GM18907 (cell line): Measurements from ENCODE around the gene ADGRG1.
"Not testable (repeated sequence)": the region's sequence is repeated elsewhere in the genome, so short reads cannot be mapped to it uniquely, and the experiment has no call there.

Experiments
- ATAC-seq: cut with Tn5 transposase; IDR thresholded peaks from one replicate; pipeline ENCODE4 v1.9.1; 2021; ENCODE audit warnings: mild to moderate bottlenecking, moderate library complexity; ENCODE audit not compliant: unreplicated experiment

ADGRG1 gene

DNA sequence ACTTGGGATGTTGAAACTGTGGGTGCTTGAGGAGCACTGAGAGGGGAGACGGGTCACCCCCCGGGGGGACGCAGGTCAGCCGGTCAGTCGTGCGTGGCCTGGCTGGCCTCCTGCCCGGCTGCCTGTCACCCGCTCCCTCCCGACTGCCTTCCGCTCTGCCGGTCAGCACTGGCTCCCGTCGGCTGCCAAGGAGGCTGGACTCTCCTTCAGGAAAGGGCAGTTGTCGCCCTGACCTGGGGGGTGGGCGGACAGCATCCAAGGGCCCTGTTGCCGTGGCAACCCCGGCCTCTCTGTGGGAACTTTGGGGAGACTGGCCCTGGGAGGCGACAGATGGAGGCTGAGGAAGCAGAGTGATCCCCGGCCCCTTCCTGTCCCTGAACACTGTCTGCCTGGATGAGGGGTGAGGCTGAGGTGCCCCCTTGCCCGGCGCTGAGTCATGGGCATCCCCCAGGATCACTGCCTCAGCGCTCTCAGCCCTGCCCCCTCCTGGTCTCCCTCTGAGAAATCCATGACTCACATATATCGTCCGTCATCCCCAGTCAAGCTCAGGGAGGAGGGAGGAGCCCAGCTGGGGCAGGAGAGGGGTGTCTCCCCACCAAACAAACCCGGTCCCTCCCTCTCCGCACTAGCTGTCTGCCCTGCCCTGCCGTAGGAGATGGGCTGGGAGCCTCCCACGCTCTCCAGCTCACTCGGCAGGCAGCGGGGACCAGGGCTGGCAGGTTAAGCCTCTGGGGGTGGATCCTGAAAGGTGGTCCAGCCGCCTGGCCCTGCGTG lies at the start of gene ADGRG1:
Gene ADGRG1 (plus strand): TSS at position 623 of the 774 bp plus-strand sequence. CDS start 21,658 bp downstream, outside the sequence.
- no peak for ATAC-seq

GRCh38 chr16:57579361-57579665 lies 49.1 kb upstream of the ADGRG1 start:
- no peak for ATAC-seq

- no peak for ATAC-seq
Observed at GRCh38 chr16:57585051-57585687, 43.3 kb upstream of the ADGRG1 start.

- ATAC-seq: no peak
Observed at GRCh38 chr16:57588831-57589230, 39.6 kb upstream of the ADGRG1 start.

DNA sequence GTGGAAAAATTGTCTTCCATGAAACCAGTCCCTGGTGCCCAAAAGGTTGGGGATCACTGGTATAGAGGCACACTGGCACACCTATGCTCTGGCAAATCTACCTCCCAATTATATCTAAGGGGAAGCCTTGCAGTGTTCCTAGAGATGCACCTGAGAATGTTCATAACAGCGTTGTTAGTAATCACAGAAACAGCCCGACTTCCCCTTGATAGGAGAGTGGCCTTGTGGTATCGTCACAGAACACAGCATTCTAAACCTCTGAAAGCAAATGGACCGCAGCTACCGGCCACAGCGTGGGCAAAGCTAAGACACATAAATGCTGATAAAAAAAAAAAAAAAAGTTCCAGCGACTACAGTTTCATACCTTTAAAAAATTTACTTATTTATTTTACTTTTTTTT lies 39.1 kb upstream of the ADGRG1 start:
- no peak for ATAC-seq

DNA sequence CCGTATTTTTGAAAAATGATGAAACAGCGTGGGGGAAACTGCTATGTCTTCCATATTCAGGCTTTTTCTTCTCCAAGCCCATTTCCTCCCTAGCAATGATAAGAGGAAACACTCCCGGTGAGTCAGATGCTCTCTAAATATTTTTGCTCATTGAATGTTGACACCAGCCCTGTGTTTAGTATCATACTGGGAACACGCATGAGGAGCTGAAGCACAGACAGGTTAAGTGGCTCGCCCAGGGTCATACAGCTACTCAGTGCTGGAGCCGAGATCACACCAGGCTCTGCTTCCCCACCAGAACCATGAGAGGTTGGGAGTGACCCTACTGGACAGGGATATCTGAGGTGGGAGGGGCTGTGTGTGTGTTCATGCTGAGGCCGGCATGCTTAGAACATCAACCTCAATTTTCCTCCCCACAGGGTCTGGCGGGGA lies 37.8 kb upstream of the ADGRG1 start:
- no peak for ATAC-seq

GRCh38 chr16:57591086-57591869 lies 37.2 kb upstream of the ADGRG1 start:
- ATAC-seq: peak; percentile 68

- no peak for ATAC-seq
Observed at GRCh38 chr16:57591870-57592485, 36.5 kb upstream of the ADGRG1 start.

GRCh38 chr16:57592591-57593003 lies 35.8 kb upstream of the ADGRG1 start:
- peak; percentile 78 for ATAC-seq

- ATAC-seq: no peak
Observed at GRCh38 chr16:57593021-57593420, 35.4 kb upstream of the ADGRG1 start.

DNA sequence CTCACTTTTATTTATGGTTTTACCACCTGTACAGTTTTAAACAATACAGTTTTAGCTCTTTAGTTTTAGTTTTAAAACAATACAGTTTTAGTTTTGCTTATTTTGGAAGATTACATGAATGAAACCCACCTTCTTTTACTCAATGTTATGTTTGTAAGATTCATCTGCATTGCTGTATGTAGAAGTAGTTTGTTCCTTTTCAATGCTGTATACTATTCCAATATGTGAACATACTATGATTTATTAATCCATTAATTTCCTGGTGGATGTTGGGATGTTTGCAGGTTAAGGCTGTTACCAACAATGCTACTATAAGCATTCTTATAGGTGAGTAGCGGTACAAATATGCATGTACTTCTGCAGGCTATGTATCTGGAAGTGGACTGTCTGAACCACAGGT lies 34.4 kb upstream of the ADGRG1 start:
- ATAC-seq: no peak

DNA sequence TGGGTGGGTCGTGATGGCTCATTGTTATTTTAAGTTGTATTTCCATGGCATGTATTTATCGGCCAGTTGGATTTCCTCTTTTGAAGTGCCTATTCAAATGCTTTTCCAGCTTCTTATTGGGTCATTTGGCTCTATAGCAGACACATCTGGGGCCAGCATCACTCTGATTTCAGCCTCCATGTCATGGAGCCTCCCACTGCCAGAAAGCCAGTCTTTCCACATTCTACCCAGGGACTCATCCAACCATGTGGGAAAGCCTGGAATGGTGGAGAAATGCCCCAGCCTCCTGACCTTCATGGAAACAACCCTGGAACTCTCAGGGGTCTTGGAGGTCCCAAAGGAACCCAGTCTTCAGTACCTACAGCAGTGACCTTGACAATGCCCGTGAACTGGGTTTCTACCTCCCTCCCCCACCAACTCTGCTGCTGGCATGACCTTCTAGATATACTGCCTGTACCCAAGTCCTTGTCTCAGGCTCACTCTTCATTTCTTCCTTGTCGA lies 33.8 kb upstream of the ADGRG1 start:
- no peak for ATAC-seq

DNA sequence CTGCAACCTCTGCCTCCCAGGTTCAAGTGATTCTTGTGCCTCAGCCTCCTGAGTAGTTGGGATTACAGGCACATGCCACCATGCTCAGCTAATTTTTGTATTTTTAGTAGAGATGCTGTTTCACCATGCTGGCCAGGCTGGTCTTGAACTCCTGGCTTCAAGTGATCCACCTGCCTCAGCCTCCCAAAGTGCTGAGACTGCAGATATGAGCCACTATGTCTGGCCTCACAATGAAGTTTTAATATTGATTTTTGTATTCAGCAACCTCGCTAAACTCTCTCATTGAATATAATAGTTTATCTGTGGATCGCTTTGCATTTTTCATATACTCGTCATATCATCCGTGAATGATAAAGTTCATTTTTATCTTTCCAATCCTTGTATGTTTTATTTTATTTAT lies 32.2 kb upstream of the ADGRG1 start:
- ATAC-seq: not testable (repeated sequence)

DNA sequence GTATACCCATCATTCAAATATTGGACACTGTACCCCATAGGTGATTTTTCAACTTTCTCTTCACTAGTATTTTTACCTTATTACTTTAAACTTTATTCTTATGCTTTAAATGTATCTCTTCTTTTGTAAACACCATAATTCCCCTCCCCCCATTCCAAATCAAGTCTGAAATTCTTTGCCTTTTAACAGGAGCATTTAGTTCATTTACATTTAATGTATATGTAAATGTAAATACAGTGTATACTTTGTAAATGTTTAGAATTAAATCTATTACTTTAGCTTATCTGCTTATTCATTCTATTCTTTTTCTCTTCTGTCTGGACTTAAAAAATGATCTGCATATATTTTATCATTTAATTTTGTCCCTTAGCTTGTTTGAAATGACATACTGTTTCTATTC lies 30.0 kb upstream of the ADGRG1 start:
- ATAC-seq: no peak

DNA sequence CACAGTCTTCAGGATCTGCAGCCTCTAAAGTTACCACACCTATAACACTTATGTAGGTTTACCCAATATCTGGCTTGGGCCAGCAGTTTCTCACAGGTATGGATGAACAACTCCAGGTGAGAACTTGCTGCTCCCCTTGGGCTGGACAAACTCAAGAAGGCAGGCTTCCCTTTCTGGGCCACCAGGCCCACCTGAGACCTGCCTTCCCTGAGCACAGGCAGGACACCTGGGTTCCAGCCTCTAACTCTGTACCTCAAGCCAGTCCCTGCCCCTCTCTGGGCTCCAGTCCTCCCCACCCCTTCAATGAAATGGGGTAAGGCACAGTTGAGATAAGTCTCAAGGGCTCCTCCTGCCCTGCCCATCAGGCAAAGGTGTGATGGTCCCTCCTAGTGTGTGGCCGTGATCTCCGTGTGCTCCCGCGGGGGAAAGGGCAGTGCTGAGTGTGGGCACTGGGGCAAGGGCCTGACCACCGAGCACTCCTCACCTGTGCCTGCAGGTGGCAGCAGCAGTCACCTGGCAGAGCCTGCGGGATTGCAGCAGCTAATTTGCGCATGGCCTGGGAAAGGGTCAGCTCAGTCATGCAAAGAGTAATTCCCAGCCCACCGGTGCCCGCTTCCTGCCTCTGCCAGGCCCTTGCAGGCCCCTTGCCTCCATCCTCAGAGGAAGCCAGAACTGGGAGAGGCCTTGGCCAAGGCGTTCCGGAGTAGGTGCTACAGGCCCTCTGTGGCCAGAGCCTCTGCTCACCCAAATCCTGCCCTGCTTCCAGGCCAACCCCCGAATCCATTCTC lies 28.2 kb upstream of the ADGRG1 start:
- no peak for ATAC-seq

DNA sequence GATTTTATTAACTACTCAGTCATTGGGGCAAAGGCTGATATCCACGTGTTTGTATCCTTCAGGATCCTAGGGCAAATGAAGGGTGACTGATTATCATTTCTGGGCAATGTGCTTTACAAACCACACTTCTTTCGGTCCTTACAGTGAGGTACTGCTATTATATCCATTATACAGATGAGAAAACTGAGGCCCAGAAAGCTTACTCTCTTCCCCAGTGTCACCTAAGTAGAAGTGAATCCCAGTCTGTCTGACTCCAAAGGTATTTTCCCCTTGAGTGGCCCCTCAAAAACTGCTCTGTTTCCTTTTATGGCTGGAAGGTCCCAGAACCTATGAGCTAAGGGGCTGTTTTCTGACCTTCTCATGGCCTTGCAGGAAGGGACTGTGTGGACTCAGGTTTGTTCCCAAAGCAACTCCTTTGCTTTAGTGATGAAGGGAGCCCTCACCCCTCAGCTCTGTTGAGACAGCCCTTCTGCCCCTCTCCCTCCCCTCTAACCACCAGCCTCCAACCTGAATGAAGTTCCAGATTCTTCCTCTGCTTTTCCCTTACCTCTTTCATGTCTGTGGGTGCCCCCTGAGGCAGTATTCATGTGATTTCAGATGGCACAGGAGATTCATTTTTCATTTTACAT lies 27.4 kb upstream of the ADGRG1 start:
- no peak for ATAC-seq

DNA sequence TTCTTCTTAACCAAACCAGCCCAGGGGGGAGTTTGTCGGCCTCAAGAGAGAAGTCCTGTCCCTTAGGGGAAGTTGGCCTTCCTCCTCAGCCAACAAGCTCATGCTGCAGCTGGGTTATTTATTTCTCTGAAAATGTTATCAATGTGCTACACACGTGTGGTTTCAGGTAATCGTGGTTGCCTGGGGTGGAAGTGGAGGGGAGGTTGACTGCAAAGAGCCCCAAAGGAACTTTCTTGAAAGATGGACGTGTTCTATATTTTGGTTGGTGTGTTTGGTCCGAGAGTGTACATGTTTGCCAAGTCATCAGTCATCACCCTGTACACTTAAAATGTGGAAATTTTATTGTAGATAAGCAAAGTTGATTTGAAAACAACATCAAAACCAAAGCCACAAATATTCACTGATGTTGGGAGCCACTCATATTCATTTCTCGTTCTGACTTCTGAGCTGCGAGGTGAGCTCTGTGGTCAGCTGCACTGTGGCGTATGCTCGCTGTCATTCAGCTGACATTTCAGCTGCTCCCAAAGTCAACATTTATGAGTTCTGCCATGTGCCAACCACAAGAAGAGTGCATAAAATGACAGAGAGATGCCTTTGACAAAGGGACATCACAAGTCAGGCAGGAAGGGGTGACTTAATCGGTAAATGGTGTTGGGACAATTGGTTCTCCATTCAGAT lies 26.5 kb upstream of the ADGRG1 start:
- peak; percentile 82 for ATAC-seq

- ATAC-seq: no peak
Observed at GRCh38 chr16:57603115-57604024, 25.1 kb upstream of the ADGRG1 start.
